ENCODE data around the gene CCL23.

- TF ChIP-seq POLR2A (IDR thresholded peaks at IDR 0.05): no peak
- TF ChIP-seq, protein P1, sequence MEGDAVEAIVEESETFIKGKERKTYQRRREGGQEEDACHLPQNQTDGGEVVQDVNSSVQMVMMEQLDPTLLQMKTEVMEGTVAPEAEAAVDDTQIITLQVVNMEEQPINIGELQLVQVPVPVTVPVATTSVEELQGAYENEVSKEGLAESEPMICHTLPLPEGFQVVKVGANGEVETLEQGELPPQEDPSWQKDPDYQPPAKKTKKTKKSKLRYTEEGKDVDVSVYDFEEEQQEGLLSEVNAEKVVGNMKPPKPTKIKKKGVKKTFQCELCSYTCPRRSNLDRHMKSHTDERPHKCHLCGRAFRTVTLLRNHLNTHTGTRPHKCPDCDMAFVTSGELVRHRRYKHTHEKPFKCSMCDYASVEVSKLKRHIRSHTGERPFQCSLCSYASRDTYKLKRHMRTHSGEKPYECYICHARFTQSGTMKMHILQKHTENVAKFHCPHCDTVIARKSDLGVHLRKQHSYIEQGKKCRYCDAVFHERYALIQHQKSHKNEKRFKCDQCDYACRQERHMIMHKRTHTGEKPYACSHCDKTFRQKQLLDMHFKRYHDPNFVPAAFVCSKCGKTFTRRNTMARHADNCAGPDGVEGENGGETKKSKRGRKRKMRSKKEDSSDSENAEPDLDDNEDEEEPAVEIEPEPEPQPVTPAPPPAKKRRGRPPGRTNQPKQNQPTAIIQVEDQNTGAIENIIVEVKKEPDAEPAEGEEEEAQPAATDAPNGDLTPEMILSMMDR (IDR thresholded peaks at IDR 0.05): no peak
Observed at GRCh38 chr17:35977509-35977908, 40.3 kb downstream of the CCL23 start.
